Limb (tissue), 2 donors: ENCODE measurements around the gene CWC27.
"Not testable (repeated sequence)": the region's sequence is repeated elsewhere in the genome, so short reads cannot be mapped to it uniquely, and the experiment has no call there.

Experiments used
- DNase-seq, 2 donors: peaks; one replicate each; pipeline ENCODE4 v3.0.0-alpha.2; 2016; ENCODE audit errors: extremely low spot score in 2 of 2

The CWC27 gene

GRCh38 chr5:64838376-64838775 is 69.6 kb downstream of the CWC27 start:
- DNase-seq: no peak

DNA sequence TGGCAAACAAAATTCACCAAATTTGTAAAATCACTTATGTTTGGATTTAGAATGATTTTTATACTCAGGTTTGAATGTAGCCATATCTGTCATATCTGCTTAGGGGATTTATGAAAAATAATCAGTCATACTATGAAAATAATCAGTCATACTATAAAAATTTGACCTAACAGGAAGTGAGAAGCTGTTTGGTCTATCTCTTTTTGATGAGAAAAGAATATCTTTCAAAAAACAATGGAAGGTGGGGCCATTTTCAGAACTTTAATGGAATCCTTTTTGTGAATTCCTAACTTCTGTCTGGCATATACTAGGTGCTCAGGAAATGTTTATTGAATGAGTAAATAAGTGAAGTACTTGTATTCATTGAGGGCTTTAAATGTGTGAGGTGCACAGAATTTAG is 70.1 kb downstream of the CWC27 start:
- no peak for DNase-seq

- DNase-seq: no peak
Observed at GRCh38 chr5:64839936-64840335, 71.2 kb downstream of the CWC27 start.

- no peak for DNase-seq
Observed at GRCh38 chr5:64840958-64841357, 72.2 kb downstream of the CWC27 start.

DNA sequence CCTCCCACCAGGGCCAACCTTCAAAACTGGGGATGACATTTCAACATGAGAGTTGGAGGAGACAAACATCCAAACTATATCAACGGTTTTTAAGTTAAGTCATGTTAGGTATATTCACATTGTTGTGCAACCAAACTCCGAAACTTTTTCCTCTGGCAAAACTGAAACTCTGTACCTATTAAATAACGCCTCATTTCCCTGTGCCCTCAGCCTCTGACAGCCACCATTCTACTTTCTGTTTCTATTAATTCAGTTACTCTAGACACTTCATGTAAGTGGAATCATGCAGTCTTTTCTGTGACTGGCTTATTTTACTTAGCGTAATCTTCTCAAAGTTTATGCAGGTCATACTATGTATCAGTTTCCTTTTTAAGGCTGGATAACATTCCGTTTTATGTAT is 85.0 kb downstream of the CWC27 start:
- DNase-seq: no peak

DNA sequence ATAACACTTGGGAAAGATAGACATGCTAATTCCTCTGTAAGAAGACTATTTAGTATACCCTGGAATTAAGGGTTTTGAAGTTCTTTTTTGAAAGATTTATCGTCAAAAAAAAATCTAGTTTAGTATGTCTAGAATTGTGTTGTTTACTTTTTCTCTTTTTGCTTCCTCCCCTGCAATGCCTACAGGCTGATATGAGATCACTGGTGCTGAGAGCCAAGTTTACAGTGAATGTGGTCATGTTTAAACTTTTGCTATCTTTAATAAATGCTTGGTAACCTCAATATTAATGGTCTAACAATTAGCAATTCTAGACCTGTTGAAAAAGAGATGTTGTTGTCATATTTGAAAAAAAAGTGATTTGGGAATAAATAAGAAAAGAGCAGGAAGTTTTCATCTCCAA is 86.1 kb downstream of the CWC27 start:
- no peak for DNase-seq

DNA sequence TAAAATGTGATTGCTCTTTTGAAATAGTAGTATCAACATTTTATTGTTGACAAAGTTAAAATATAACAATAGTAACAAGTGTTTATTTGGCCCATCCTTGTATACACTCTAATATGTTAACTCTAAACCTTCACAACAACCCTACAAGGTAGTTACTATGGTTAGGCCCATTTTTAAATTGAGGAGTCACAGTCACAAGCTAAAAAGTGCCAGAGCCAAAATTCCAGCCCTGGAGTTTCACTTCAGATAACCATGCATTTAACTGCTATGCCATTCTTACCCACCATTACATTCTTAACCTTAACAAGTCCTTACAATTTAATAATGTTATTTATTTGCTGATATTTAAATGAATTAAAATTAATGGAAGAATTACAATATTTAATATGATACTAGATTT is 91.2 kb downstream of the CWC27 start:
- DNase-seq: no peak

- DNase-seq: no peak
Observed at GRCh38 chr5:64861281-64861680, 92.6 kb downstream of the CWC27 start.

GRCh38 chr5:64864171-64864570 is 95.4 kb downstream of the CWC27 start:
- DNase-seq: no peak

- DNase-seq: no peak
Observed at GRCh38 chr5:64865662-64866061, 96.9 kb downstream of the CWC27 start.

DNA sequence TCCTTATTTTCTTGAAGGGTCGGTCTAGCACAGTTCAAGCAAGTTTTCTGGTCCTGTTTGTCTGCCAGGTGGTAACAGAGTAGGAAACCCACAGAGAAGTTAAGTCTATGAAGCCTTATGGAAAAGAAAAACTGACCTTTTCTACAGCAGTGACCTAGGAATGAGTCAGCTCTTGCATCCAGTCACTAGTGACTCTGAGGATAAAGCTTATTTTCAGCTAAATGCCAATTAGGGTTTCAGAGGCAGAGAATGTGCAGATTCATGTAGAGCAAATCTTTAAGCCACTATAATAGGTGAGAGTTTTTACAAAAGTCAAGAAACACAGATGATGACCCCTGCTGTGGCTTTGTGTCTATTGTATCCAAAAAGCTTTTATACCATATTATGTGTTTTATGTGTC is 100.7 kb downstream of the CWC27 start:
- DNase-seq: no peak

GRCh38 chr5:64872044-64872443 is 103.3 kb downstream of the CWC27 start:
- DNase-seq: no peak

- DNase-seq: no peak
Observed at GRCh38 chr5:64873441-64873840, 104.7 kb downstream of the CWC27 start.

DNA sequence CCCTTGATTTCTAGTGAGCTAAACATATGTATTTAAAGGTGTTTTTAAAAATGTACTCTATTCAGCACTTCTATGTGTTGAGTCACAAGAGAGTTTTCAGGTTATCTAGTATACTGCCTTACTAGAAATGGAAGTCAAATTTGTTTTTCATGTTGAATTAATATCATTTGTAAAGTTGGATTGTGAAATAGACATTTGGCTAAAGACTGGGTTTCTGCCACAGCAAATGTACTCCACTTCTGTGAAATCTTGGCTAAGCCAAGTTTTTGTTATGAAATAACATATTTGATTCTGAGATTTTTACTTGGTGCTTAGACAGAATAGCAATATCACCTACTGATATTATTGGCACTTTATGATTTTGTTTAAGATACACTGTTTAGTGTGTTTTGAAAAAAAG is 106.0 kb downstream of the CWC27 start:
- no peak for DNase-seq

DNA sequence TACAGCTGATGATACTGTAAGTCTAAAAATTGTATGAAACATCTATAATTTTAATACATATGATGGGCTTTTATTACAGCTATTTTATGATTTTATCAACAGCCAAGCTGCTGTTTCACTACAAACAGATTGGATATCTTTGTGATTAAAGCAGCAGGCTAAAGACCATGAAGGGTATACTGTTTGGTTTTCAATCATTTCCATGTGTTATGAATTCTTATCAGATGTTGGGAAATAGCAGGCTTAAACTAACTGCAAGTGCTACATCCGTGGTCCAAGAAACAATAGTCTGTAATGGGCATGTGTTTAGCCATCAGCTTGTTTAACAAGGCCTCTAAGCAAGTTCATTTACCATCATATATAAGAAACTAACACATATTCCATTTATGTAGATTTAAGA is 107.5 kb downstream of the CWC27 start:
- DNase-seq: no peak

DNA sequence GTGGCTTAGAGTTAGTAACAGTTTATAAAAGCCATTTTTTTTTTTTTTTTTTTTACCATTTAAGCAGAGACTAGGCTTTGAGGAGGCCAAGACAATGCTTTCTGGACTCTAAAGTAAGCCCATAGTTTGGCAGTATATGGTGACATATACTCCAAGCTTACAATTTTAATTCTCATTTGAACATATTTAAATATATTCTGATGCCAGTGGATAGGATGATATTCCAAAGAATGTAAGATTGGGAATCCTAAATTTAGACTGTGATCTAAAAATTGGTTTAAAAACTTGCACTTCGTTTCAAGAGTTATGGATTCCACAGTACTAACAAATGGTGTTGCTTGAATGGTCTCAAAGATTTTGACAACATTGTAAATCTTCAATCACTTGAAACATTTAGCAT is 112.1 kb downstream of the CWC27 start:
- no peak for DNase-seq

DNA sequence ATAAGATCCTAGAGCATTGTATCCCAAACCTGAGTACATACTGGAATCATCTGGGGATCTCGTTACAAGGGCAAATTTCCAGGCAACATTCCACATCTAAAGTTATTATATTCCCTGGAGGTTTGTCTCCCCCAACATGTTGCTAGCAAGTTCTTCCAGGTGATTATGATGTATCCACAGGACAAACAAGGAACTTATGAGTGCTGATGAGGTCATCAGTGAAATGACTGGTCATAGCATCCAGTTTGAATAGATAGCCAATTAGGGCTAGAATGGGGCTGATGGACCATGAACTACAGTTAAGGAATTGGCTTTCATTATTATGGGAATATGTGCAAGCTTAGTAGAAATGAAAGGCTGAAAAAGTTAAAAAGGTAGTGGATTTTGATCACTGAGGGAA is 115.2 kb downstream of the CWC27 start:
- no peak for DNase-seq

- no peak for DNase-seq
Observed at GRCh38 chr5:64884541-64884940, 115.8 kb downstream of the CWC27 start.

GRCh38 chr5:64887910-64888309 is 119.2 kb downstream of the CWC27 start:
- no peak for DNase-seq

DNA sequence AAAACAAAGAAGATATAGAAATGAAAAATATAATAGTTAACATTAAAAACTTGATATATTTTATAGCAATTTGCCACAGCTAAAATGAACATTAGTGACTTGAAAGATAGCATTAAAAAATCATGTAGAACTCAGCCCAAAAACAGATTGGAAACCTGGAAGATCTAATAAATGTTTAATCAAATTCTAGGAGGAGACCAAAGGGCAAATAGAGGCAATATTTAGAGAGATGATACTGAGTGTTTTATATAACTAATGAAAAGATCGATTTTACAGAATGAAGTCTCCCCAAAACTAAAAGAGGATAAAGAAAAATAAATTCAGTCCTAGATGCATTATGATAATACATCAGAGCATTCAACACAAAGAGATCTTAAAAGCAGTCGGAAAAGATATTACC is 127.0 kb downstream of the CWC27 start:
- no peak for DNase-seq

DNA sequence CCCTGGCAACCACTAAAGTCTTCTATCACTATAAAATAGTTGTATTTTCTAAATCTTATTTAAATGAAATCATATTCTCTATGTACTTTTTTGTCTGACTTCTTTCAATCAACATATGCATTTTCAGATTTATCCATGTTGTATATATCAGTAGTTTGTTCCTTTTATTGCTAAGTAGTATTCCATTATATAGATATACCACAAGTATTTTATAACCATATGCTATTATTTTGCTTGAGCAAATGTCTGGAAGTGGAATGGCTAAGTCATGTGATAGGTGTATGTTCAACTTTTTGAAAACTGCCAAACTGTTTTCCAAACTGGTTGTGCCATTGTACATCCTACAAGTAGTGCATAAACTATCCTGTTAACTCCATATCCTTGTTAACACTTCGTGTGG is 131.1 kb downstream of the CWC27 start:
- DNase-seq: no peak

GRCh38 chr5:64900618-64901017 is 131.9 kb downstream of the CWC27 start:
- DNase-seq: no peak

DNA sequence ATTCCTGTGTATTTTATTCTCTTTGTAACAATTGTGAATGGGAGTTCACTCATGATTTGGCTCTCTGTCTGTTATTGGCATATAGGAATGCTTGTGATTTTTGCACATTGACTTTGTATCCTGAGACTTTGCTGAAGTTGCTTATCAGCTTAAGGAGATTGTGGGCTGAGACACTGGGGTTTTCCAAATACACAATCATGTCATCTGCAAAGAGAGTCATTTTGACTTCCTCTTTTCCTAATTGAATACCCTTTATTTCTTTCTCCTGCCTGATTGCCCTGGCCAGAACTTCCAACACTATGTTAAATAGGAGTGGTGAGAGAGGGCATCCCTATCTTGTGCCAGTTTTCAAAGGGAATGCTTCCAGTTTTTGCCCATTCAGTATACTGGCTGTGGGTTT is 138.7 kb downstream of the CWC27 start:
- DNase-seq: not testable (repeated sequence)

DNA sequence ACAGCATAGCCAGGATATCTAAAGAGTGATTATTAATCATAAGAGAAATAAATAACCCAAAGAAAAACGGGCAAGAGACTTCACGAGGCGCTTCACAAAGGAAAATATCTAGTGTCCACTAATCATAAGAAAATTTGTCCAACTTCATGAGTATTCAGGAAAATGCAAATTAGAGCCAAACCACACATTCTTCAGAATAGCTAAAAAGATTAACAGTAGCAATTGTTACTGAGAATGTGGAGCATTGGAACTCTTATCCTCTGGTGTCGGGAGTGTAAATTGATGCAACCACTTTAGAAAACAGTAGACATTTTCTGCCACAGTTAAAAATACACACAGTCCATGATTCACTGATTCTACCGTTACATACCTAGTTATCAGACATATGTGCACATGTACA is 145.7 kb downstream of the CWC27 start:
- DNase-seq: no peak

- no peak for DNase-seq
Observed at GRCh38 chr5:64918083-64918482, 149.4 kb downstream of the CWC27 start.
